Non-pigmented ciliary epithelial cell (primary cell): ENCODE results near the gene ARHGEF17.

ENCODE experiments used
- DNase-seq: peaks from one replicate; pipeline ENCODE4 v3.0.0-alpha.2; 2010; ENCODE audit warnings: low read depth

ARHGEF17 gene

GRCh38 chr11:73380897-73381410, 72.9 kb downstream of the ARHGEF17 start:
- DNase-seq: no peak

GRCh38 chr11:73381589-73381988, 73.5 kb downstream of the ARHGEF17 start:
- no peak for DNase-seq

- DNase-seq: no peak
Observed at GRCh38 chr11:73382183-73382582, 74.1 kb downstream of the ARHGEF17 start.

GRCh38 chr11:73382747-73383146, 74.7 kb downstream of the ARHGEF17 start:
- DNase-seq: no peak

GRCh38 chr11:73383249-73384124, 75.4 kb downstream of the ARHGEF17 start:
- no peak for DNase-seq

- no peak for DNase-seq
Observed at GRCh38 chr11:73384125-73384441, 76.0 kb downstream of the ARHGEF17 start.

- no peak for DNase-seq
Observed at GRCh38 chr11:73384531-73384871, 76.4 kb downstream of the ARHGEF17 start.

- DNase-seq: no peak
Observed at GRCh38 chr11:73384872-73385689, 77.0 kb downstream of the ARHGEF17 start.

- DNase-seq: no peak
Observed at GRCh38 chr11:73386016-73386415, 77.9 kb downstream of the ARHGEF17 start.

GRCh38 chr11:73386546-73386945, 78.5 kb downstream of the ARHGEF17 start:
- no peak for DNase-seq

GRCh38 chr11:73387594-73388264, 79.7 kb downstream of the ARHGEF17 start:
- no peak for DNase-seq

GRCh38 chr11:73388265-73389133, 80.4 kb downstream of the ARHGEF17 start:
- DNase-seq: no peak

- DNase-seq: no peak
Observed at GRCh38 chr11:73389134-73389525, 81.1 kb downstream of the ARHGEF17 start.

GRCh38 chr11:73389916-73390315, 81.8 kb downstream of the ARHGEF17 start:
- DNase-seq: no peak

- no peak for DNase-seq
Observed at GRCh38 chr11:73390601-73391565, 82.8 kb downstream of the ARHGEF17 start.

- DNase-seq: no peak
Observed at GRCh38 chr11:73391665-73392064, 83.6 kb downstream of the ARHGEF17 start.

GRCh38 chr11:73392108-73393010, 84.3 kb downstream of the ARHGEF17 start:
- DNase-seq: no peak

- no peak for DNase-seq
Observed at GRCh38 chr11:73393011-73393380, 84.9 kb downstream of the ARHGEF17 start.
